CD4-positive, alpha-beta T cell treated with Interleukin-4 for 1 hour (primary cell): ENCODE results near the gene TNRC6B.
"Not testable (repeated sequence)": the region's sequence is repeated elsewhere in the genome, so short reads cannot be mapped to it uniquely, and the experiment has no call there.

ENCODE experiments used
- DNase-seq, 2 donors: peaks; one replicate each; pipeline ENCODE4 v3.0.0-alpha.2; 2020 to 2022

The TNRC6B gene

GRCh38 chr22:40177738-40178416 lies at the start of gene TNRC6B:
Gene TNRC6B, plus strand, starts transcription at chr22:40177925. Its CDS starts 211 bp downstream, at chr22:40178136.
- peak; percentile 86 to 95 for DNase-seq

GRCh38 chr22:40128989-40129388 lies 48.7 kb upstream of the TNRC6B start:
- DNase-seq = peak; percentile 26 to 37

- no peak for DNase-seq
Measured at GRCh38 chr22:40137132-40137531, 40.6 kb upstream of the TNRC6B start.

GRCh38 chr22:40138866-40139265 lies 38.9 kb upstream of the TNRC6B start:
- DNase-seq = no peak

GRCh38 chr22:40147388-40148176 lies 30.1 kb upstream of the TNRC6B start:
- no peak for DNase-seq

- DNase-seq = no peak
Measured at GRCh38 chr22:40153192-40153591, 24.5 kb upstream of the TNRC6B start.

- no peak for DNase-seq
Measured at GRCh38 chr22:40153705-40154104, 24.0 kb upstream of the TNRC6B start.

GRCh38 chr22:40156001-40156516 lies 21.7 kb upstream of the TNRC6B start:
- DNase-seq = no peak

GRCh38 chr22:40156682-40157081 lies 21.0 kb upstream of the TNRC6B start:
- DNase-seq = not testable (repeated sequence)

- no peak for DNase-seq
Measured at GRCh38 chr22:40157330-40157945, 20.3 kb upstream of the TNRC6B start.

- DNase-seq = no peak
Measured at GRCh38 chr22:40161194-40161593, 16.5 kb upstream of the TNRC6B start.

- DNase-seq = not testable (repeated sequence)
Measured at GRCh38 chr22:40165537-40165936, 12.2 kb upstream of the TNRC6B start.

- DNase-seq = no peak
Measured at GRCh38 chr22:40175611-40176244, 2.0 kb upstream of the TNRC6B start.

- peak; percentile 54 to 71 for DNase-seq
Measured at GRCh38 chr22:40176921-40177737, 596 bp upstream of the TNRC6B start.

- peak in 1 of 2 donors; percentile 37 for DNase-seq
Measured at GRCh38 chr22:40178417-40179409, 988 bp downstream of the TNRC6B start.

GRCh38 chr22:40179526-40179925 lies 1.8 kb downstream of the TNRC6B start:
- DNase-seq = no peak

GRCh38 chr22:40180403-40180802 lies 2.7 kb downstream of the TNRC6B start:
- DNase-seq = no peak

- no peak for DNase-seq
Measured at GRCh38 chr22:40181323-40181722, 3.6 kb downstream of the TNRC6B start.

- no peak for DNase-seq
Measured at GRCh38 chr22:40182231-40182835, 4.6 kb downstream of the TNRC6B start.

- peak in 1 of 2 donors; percentile 13 for DNase-seq
Measured at GRCh38 chr22:40183029-40183581, 5.4 kb downstream of the TNRC6B start.
